NT2/D1 (cell line): ENCODE data around the gene CELSR2.

ENCODE experiments used
- YY1 ChIP-seq: IDR thresholded peaks from 2 replicates; pipeline ENCODE4 v1.6.1; 2011; ENCODE audit not compliant: insufficient read length, insufficient read depth
- ZNF274 ChIP-seq: IDR thresholded peaks from 2 replicates; pipeline ENCODE4 v1.6.1; 2011; ENCODE audit warnings: mild to moderate bottlenecking, low read depth, low read length

- TF ChIP-seq YY1: no peak
- no peak for TF ChIP-seq ZNF274
Measured at GRCh38 chr1:109255678-109256077, 6.3 kb downstream of the CELSR2 start.
